Measurements from ENCODE around the gene NOVA1.

Gene NOVA1

DNA sequence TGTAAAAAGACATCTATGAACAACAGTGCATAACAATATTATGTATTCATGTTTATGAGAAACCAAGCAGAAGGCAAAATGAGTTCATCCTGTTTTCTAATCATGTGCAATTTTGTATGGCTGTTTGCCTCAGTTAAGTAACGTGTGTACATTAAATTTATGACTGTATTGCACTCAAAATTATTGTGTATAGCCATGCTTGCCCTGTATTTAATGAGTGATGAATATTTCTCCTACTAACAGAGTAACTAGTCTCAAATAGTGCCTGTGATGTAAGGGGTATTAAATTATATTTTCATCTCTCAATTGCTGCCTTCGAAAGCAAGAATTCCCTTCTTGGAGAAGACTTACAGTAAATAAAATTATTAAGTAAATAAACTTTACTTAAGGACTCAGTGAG is 154.2 kb downstream of the NOVA1 start:
- DNase-seq: no peak

DNA sequence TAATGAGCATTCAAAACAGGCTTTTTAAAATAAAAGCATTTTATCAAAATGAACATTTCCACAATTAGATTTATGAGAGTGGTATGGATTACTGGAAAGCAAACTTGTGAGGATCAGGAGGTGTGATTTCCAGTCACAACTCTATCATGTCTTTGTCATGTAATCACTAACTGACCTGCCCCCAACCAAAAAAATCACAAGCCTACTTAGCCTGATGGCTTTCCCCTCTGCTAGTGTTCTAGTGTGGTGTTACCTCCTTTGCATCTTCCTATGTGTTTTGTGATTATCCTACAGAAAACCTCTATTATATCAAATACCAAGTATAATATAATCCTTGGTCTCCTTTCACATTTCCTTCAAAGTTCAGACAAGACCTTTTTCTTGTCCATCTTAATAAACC is 168.6 kb downstream of the NOVA1 start:
- no peak for DNase-seq

DNA sequence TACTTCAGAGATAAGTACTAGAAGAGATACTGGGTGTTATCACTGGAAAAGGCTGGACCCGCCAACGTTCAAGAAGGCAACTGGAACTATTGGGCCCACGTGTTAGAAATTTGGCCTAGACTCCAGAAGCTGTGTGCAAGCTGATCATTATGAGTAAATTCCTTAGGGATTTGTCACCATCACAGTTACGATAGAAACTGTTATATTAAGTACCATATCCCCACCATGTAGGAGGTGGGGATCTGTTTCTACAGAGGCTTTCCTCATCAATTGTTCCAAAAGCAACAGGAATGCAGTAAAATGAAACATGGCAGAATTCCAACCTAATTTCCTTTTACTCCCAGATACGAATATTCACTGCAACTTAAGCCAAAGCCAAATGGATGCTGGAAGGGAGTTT is 170.7 kb downstream of the NOVA1 start:
- no peak for DNase-seq

DNA sequence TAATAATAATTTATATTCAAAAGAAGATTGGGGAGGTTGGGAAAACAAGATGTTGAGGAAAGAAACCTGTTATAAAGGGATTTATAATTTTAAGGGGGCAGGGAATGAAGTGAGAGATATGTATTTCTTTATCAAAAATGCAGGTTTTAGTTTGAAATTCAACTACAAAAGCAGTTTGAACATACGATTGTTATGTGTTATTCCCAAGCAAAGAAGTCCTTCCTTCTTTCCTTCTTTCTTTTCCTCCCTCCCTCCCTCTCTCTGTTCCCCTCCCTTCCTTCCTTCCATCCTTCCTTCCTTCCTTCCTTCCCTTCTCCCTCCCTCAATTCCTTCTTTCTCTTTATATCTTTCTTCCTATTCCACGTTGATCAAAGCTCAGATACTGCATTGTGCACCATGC is 173.3 kb downstream of the NOVA1 start:
- DNase-seq: no peak

DNA sequence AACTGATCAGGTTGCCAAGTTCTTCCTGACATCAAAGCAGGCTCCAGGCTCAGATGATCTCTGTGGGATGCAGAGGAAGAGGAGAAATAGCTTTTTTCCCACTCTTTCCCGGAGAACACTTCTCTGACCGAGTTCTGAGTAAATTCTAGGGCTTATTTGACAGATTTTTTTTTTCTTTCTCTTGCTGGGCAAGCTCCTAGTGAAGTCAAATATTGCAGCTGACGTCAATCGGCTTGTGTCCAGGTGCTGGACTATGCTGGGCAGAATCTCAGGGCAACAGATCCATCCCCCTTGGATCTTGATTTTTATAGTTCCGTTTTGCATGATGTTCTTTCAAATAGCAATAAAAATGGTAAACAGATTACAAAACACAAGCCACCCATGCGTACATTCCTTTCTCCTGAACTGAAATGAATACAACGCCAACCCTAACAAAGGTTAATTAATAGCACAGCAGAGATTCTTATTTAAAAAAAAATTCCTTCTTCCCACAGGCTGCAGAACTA is 182.2 kb downstream of the NOVA1 start:
- no peak for DNase-seq

DNA sequence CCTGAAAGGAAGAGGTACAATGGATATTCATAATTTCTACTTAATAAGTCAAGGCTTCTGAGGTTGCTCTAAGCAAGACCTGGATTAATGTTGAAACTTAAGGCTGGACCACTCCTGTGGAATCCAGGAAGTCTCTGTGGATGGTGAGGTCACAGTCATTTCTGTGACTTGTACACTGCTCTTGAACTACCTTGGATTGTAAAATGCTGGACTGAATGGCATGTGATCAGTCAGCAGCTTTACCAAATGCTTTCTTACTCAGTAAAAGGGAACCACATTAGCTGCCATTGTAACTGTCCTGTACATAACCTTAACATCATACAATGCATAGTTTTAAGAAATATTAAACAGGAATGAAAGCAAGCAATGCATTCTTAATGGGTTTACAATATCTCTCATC is 182.9 kb downstream of the NOVA1 start:
- no peak for DNase-seq

DNA sequence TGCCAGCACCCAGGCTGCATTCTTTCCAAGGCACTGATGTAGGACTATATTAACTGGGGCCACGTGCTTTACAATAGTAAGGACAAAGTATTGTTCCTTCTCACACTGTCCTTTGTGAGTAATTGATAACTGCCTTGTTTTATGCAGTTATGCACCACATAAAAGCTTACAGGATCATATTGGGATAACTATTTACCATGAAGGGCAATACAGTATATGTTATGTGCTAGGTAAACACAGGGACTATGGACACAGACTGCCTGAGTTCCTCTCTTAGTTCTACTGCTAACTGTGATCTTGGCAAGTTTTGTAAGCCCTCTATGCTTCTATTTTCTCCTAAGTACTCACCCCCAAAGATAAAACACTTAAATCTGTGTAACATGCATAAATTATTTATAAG is 183.7 kb downstream of the NOVA1 start:
- DNase-seq: no peak

DNA sequence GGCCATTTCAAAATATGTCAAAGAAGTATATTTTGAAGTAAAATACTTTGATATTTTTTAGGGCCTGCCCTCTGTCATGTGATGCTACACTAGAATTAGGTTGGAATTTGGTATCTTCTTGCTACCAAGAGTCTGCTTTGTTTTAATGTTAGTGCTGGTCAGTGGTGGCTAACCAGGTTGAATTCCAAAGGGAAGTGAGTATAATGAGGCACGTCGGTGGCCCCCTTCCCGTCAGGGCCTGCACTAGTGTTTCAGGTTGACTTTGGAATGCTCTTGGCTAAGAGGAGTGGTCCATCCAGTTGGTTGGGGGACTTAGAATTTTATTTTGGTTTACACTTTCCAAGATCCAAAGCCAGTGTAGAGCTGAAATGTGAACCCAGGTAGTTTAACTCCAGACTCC is 185.4 kb downstream of the NOVA1 start:
- no peak for DNase-seq

DNA sequence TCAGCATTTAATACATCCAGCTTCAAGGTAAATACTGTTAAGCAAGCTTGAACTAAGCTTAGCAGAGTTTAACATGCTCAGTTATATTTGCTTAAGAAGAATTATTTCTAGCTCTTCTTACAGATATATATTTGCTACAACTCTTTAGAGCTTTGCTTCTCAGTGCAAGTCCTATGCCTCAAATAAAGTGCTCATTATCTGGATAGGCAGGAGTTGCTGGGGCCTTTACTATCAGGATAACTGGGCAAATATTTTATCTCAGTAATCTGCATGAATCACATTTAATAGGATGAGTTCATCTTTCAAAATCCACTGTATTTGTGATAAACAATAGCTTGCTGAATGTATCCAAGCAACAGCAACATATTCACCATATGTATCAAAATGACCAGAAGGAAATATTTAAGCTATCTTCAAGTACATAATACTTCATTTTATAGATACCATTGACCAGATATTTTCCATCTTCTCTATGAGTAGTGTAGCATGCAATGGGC is 187.6 kb downstream of the NOVA1 start:
- no peak for DNase-seq

DNA sequence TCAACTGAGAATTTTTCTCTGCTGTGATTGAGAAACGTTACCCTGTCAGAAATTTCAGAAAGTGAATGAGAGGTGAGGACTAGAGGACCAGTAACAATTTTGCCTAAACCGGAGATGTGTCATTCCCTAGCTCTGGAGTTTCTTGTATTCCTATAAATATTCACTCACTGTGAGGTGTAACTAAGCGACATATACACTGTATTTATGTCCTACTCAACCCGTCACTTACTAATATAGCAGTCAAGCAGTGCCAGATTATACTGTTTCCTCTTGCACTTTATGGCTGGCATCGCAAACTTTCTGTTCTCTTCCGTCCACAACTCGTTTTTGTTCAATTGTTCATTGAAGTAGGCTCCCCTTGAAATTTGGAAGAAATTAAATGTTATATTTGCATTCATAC is 192.9 kb downstream of the NOVA1 start:
- DNase-seq: no peak

DNA sequence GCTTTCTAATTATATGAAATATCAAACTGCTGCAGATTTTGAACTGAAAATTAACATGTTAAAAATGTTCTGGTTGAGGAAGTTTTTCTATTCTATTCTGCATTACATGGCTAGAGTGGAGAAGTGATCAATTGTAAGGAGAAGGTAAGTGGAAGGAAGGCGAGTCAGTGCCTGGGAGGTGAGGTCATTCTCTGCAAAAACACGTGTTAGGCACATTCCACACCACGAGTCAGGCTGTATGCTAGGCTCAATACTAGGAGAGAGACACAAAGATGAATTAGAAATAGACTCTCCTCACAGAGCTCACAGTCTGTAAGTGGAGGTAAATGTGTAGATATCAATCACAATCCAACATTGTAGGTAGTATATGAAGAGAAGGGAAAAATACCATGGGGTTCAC is 194.1 kb downstream of the NOVA1 start:
- DNase-seq: no peak

DNA sequence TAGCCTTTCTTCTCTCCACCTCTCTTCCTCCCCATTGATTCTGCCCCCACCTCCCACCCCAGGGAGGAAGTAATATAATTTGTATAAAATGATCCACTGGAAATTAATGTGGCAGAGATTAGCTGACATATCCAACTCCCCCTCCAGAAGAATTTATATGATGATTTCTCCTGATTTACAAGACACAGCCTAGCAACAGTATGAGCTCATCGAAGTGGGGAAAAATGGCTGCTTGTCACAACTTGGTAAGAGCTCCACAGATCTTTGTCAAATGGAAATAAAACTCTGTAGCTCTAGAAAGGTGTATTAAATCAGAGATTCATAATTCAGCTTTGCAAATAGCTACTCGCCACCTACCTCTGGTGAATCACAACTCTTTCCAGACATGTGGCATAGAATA is 195.7 kb downstream of the NOVA1 start:
- DNase-seq: no peak

DNA sequence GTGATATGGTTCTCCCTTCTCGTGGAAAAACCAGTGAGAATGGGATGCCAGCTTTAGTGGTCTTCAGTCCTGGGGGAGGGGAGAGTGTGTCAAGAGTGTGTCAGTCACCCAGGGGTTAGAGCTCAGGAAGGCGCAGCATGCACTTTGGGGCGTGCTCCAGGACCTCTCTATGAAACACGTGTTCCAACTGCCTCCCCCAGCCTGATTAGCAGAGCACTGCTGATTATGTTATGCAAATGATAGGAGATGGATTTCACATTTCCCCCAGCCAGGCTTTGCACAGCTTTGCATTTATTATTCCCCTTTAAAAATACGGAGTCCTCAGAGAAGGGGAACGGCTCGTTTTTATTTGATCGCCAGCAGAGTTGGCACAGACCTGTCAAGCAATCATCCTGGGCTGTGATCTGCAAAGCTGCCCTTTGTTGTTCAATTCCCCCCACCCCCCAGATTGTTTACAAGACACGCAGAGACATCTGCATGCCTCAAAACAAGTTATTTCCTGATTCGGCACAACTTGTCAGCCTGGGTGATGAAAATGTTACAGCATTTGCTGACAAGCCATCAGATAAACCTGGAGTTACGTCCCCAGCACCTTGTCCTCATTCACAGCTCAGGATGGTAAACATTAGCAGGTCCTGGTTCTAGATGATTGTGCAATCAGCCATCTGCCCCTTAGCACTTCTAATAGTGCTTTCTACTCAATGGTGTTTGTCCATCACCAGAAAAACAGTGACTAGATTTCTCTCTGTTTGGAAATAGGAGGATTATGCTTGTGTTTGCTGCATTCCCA is 196.5 kb downstream of the NOVA1 start:
- DNase-seq: no peak

DNA sequence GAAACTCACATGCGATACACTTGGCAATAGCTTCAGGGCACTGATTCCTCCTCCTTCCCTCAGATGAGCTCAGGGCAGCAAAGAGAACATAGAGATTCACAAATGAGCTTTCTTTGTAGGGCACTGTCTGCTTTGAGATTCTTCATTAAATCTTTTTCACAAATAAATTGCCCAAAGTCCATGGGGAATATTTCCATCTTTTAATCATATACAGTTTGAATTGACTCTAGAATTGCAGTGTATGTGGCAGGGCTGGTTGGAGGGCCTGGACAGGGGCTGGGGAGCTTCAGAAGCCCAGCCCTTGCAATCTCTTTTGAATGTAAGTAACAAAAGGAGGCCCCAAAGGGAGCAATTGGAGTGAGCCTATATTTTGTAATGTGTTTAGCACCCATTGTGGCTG is 197.5 kb downstream of the NOVA1 start:
- DNase-seq: no peak

DNA sequence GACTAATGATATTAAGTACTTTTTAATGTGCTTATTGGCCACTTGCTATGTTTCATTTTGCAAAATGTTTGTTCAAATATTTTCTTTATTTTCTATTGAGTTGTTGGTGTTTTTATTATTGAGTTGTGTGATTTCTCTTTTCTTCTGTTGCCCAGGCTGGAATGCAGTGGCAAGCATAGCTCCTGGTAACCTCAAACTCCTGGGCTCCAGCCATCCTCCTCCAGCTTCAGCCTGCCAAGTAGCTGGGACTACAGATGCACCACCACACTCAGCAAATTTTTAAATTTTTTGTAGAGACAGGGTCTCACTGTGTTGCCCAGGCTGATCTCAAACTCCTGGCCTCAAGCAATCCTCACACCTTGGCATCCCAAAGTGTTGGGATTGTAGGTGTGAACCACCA is 199.2 kb downstream of the NOVA1 start:
- no peak for DNase-seq

Data from DMS79 treated with DMSO at 0.1 percent for 48 hours (cell line).